H1 (cell line): ENCODE results near the gene TPMT. TPM values are rescaled to one million over a fixed set of nuclear protein-coding genes. Genes with fewer than 3 reads are reported as not detected.

ENCODE experiments used
- EGR1 ChIP-seq: IDR thresholded peaks from 2 replicates; pipeline ENCODE4 v1.6.1; 2011; ENCODE audit warnings: low read depth, low read length, borderline replicate concordance
- GABPA ChIP-seq: IDR thresholded peaks from 2 replicates; pipeline ENCODE4 v1.6.1; 2011; ENCODE audit warnings: mild to moderate bottlenecking, low read length, moderate library complexity, borderline replicate concordance; ENCODE audit not compliant: insufficient read depth
- KDM4A ChIP-seq: IDR thresholded peaks from one replicate; pipeline ENCODE4 v1.7.1; 2012; ENCODE audit warnings: low read depth, mild to moderate bottlenecking, moderate library complexity, low read length, inconsistent platforms; ENCODE audit not compliant: severe bottlenecking
- POLR2AphosphoS5 ChIP-seq: IDR thresholded peaks from 2 replicates; pipeline ENCODE4 v1.6.1; 2011; ENCODE audit warnings: low read depth, low read length
- SP4 ChIP-seq: IDR thresholded peaks from 2 replicates; pipeline ENCODE4 v1.6.1; 2012; ENCODE audit warnings: low read length, inconsistent platforms
- polyA plus RNA-seq, 7 experiments: library from polyadenylated mRNA; depleted of rRNA in 3 of 7; stranded (reverse) in 5 of 7; unstranded in 2 of 7; fragments of >200 nt in 5 of 7; fragments of 200-250 nt in 2 of 7; gene quantifications; 1 replicate in 5 of 7; 2 replicates in 1 of 7; 4 replicates in 1 of 7; pipeline versions ENCODE4 v1.2.1 to v1.2.3, GENCODE V29; 2011 to 2013; ENCODE audit warnings: missing spikeins in 2 of 7, mixed read lengths in 2 of 7
- total RNA-seq: library from RNA; stranded (reverse); fragmentation: NEBNext Ultra II Directional; extraction: Animal tissue kit (Norgen Biotek cat#: 25700); gene quantifications from 2 replicates; pipeline ENCODE4 v1.2.1, GENCODE V29; 2021

The TPMT gene
- total and polyA plus RNA-seq, 2 of the 8 experiments (the other 6 are each of a cell fraction or from before 2014, with no cell fraction given), result 12.3 to 17.2 TPM

- TF ChIP-seq POLR2AphosphoS5 (no peak), GABPA (no peak), SP4 (no peak), KDM4A (no peak), EGR1 (no peak)
Measured at GRCh38 chr6:18189196-18189595, 34.3 kb upstream of the TPMT start (continued).
